GM19035 (cell line): ENCODE measurements around the gene RDH12.
"Not testable (repeated sequence)": the region's sequence is repeated elsewhere in the genome, so short reads cannot be mapped to it uniquely, and the experiment has no call there.

Experiments
- ATAC-seq: cut with Tn5 transposase; IDR thresholded peaks from one replicate; pipeline ENCODE4 v1.9.1; 2021; ENCODE audit not compliant: unreplicated experiment

Gene RDH12

GRCh38 chr14:67704484-67705089 lies 2.9 kb downstream of the RDH12 start:
- ATAC-seq: no peak

GRCh38 chr14:67705211-67705610 lies 3.5 kb downstream of the RDH12 start:
- no peak for ATAC-seq

- ATAC-seq: not testable (repeated sequence)
Measured at GRCh38 chr14:67709346-67709745, 7.7 kb downstream of the RDH12 start.

GRCh38 chr14:67709796-67710195 lies 8.1 kb downstream of the RDH12 start:
- ATAC-seq: not testable (repeated sequence)

- ATAC-seq: no peak
Measured at GRCh38 chr14:67710209-67710608, 8.5 kb downstream of the RDH12 start.

- no peak for ATAC-seq
Measured at GRCh38 chr14:67717048-67717447, 15.4 kb downstream of the RDH12 start.

GRCh38 chr14:67718265-67718664 lies 16.6 kb downstream of the RDH12 start:
- no peak for ATAC-seq

GRCh38 chr14:67719385-67719784 lies 17.7 kb downstream of the RDH12 start:
- not testable (repeated sequence) for ATAC-seq

- no peak for ATAC-seq
Measured at GRCh38 chr14:67719866-67720265, 18.2 kb downstream of the RDH12 start.

- ATAC-seq: no peak
Measured at GRCh38 chr14:67721875-67722274, 20.2 kb downstream of the RDH12 start.

GRCh38 chr14:67722293-67722692 lies 20.6 kb downstream of the RDH12 start:
- ATAC-seq: no peak

- no peak for ATAC-seq
Measured at GRCh38 chr14:67725171-67725570, 23.5 kb downstream of the RDH12 start.

- no peak for ATAC-seq
Measured at GRCh38 chr14:67727361-67727760, 25.7 kb downstream of the RDH12 start.

- ATAC-seq: no peak
Measured at GRCh38 chr14:67728258-67728657, 26.6 kb downstream of the RDH12 start.

- ATAC-seq: no peak
Measured at GRCh38 chr14:67729072-67729885, 27.6 kb downstream of the RDH12 start.

GRCh38 chr14:67733616-67734015 lies 31.9 kb downstream of the RDH12 start:
- ATAC-seq: no peak

GRCh38 chr14:67734675-67735074 lies 33.0 kb downstream of the RDH12 start:
- no peak for ATAC-seq

- no peak for ATAC-seq
Measured at GRCh38 chr14:67735336-67736147, 33.9 kb downstream of the RDH12 start.

- ATAC-seq: no peak
Measured at GRCh38 chr14:67736771-67737170, 35.1 kb downstream of the RDH12 start.

- ATAC-seq: no peak
Measured at GRCh38 chr14:67738740-67739504, 37.2 kb downstream of the RDH12 start.

GRCh38 chr14:67744046-67744445 lies 42.4 kb downstream of the RDH12 start:
- no peak for ATAC-seq
